K562 (cell line): ENCODE data around the gene DBI. TPM values are rescaled to one million over a fixed set of nuclear protein-coding genes. Genes with fewer than 3 reads are reported as not detected.

ENCODE experiments used
- COPS2 ChIP-seq: fragments of 450-650 bp; conservative IDR thresholded peaks from 2 replicates; pipeline ENCODE4 v1.6.1; 2016; ENCODE audit warnings: mild to moderate bottlenecking, moderate library complexity
- FIP1L1 ChIP-seq: fragments of 200-400 bp; formaldehyde crosslinking; IDR thresholded peaks from 2 replicates; pipeline ENCODE4 v1.6.1; 2018; ENCODE audit warnings: mild to moderate bottlenecking, low read depth, low read length; ENCODE audit not compliant: poor library complexity, severe bottlenecking
- FOXA3 ChIP-seq, 2 experiments: fragments of 450-650 bp in 1 of 2; sonication (generic) in 1 of 2; formaldehyde crosslinking; IDR thresholded peaks in 1 of 2; conservative IDR thresholded peaks in 1 of 2; 2 replicates each; pipeline versions ENCODE4 v1.4.0 to v1.8.0; 2020 to 2022; ENCODE audit warnings: mild to moderate bottlenecking in 2 of 2, missing genetic modification reagents in 1 of 2
- HMGN3 ChIP-seq: IDR thresholded peaks from 2 replicates; pipeline ENCODE4 v1.6.1; 2011; ENCODE audit warnings: borderline replicate concordance, low read depth, mild to moderate bottlenecking, mixed read lengths, low read length; ENCODE audit not compliant: insufficient read length; ENCODE audit errors: extremely low read depth
- NFATC3 ChIP-seq: fragments of 450-650 bp; IDR thresholded peaks from 2 replicates; pipeline ENCODE4 v1.6.1; 2017; ENCODE audit warnings: mild to moderate bottlenecking
- SMAD2 ChIP-seq: fragments of 150-350 bp; IDR thresholded peaks from 2 replicates; pipeline ENCODE4 v1.6.1; 2014; ENCODE audit warnings: low read depth, mild to moderate bottlenecking, low read length
- ZNF197 ChIP-seq: fragments of 200-800 bp; sonication (Bioruptor generic); IDR thresholded peaks from 2 replicates; pipeline ENCODE4 v1.6.1; 2016; ENCODE audit warnings: low read depth, missing genetic modification characterization, missing compliant biosample characterization
- ZNF318 ChIP-seq, 2 experiments: fragments of 450-650 bp; IDR thresholded peaks; 2 replicates each; pipeline ENCODE4 v1.6.1; 2016; ENCODE audit warnings: mild to moderate bottlenecking in 2 of 2, borderline replicate concordance in 1 of 2, low read depth in 1 of 2, moderate library complexity in 1 of 2
- polyA plus RNA-seq, 8 experiments: library from polyadenylated mRNA; depleted of rRNA in 4 of 8; stranded (reverse) in 5 of 8; unstranded in 3 of 8; fragments of >200 nt; fragmentation: Nextera tagmentation in 2 of 8; fragmentation: Illumina TruSeq in 1 of 8; extraction: Ambion mirVana in 2 of 8; extraction: Trizol in 1 of 8; gene quantifications; 2 replicates each; pipeline versions ENCODE4 v1.2.1 to v1.2.3, GENCODE V29; 2011 to 2014; ENCODE audit warnings: inconsistent platforms in 1 of 8, missing spikeins in 1 of 8
- total RNA-seq, 7 experiments: library from RNA; depleted of rRNA in 6 of 7; stranded (reverse); fragments of >200 nt in 6 of 7; fragmentation: Illumina TruSeq in 2 of 7; extraction: Trizol in 2 of 7; gene quantifications; 2 replicates each; pipeline versions ENCODE4 v1.2.1 to v1.2.3, GENCODE V29; 2011 to 2021; ENCODE audit warnings: low replicate concordance in 1 of 7
- TF ChIP-seq, protein P1 (sequence below): fragments of 450-650 bp; formaldehyde crosslinking; IDR thresholded peaks from 2 replicates; pipeline ENCODE4 v1.4.0; 2020; ENCODE audit warnings: mild to moderate bottlenecking, mixed read lengths

Gene DBI
- total and polyA plus RNA-seq, 9 of the 15 experiments (the other 6 are each of a cell fraction or from before 2014, with no cell fraction given): 55.8 to 443 (median 194) TPM

DNA sequence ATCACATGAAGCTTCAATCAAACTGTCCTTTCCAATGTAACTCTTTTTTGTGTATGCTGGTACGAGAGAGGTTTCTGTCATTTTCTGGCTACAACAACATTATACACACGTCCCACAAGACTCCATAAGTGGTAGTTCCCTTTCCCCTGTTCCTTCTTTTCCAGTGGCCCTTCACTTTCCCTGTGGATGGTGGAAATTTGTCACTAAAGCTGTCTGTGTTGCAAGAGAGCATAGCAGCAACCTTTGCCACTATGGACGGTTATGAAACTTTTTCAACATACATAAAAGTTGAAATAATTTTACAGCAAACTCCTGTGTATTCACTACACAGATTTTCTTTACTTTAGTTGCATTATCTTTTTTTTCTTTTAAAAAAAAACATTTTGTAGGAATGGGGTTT is 18.7 kb downstream of the DBI start (continued):
- no peak for TF ChIP-seq ZNF318 (IDR thresholded peaks at IDR 0.05; ENCODE audit: borderline replicate concordance in 1 of 2, low read depth in 1 of 2)
- no peak for TF ChIP-seq HMGN3
- no peak for TF ChIP-seq NFATC3
- TF ChIP-seq ZNF197 (CRISPR knock-in tag): no peak
- TF ChIP-seq FIP1L1: no peak
- TF ChIP-seq, protein P1, sequence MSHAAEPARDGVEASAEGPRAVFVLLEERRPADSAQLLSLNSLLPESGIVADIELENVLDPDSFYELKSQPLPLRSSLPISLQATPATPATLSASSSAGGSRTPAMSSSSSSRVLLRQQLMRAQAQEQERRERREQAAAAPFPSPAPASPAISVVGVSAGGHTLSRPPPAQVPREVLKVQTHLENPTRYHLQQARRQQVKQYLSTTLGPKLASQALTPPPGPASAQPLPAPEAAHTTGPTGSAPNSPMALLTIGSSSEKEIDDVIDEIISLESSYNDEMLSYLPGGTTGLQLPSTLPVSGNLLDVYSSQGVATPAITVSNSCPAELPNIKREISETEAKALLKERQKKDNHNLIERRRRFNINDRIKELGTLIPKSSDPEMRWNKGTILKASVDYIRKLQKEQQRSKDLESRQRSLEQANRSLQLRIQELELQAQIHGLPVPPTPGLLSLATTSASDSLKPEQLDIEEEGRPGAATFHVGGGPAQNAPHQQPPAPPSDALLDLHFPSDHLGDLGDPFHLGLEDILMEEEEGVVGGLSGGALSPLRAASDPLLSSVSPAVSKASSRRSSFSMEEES (CRISPR knock-in tag): no peak
- no peak for TF ChIP-seq FOXA3 (CRISPR knock-in tag; conservative IDR thresholded peaks at IDR 0.05 in 1 of 2, IDR thresholded peaks at IDR 0.05 in 1 of 2)
- no peak for TF ChIP-seq COPS2
- no peak for TF ChIP-seq SMAD2
